G401 (cell line): Measurements from ENCODE around the gene KCNAB1. TPM values are rescaled to one million over a fixed set of nuclear protein-coding genes. Genes with fewer than 3 reads are reported as not detected.
"Not testable (repeated sequence)": the region's sequence is repeated elsewhere in the genome, so short reads cannot be mapped to it uniquely, and the experiment has no call there.

Experiments used
- DNase-seq: peaks from one replicate; pipeline ENCODE4 v3.0.0-alpha.2; 2015; ENCODE audit warnings: low spot score
- in situ Hi-C: cut with HindIII; loops from 2 replicates; pipeline ENCODE4 v1.10.0; 2016; ENCODE audit warnings: low sequenced_read_pairs, mixed read lengths
- total RNA-seq: library from RNA; depleted of rRNA; stranded (reverse); fragments of >200 nt; shearing (Covaris generic); gene quantifications from 2 replicates; pipeline ENCODE4 v1.2.3, GENCODE V29; 2014; rRNA removed

The KCNAB1 gene
- 12.6 and 17.0 TPM in 2 replicates for total RNA-seq

- in situ Hi-C loops = no loop called here
- DNase-seq = peak; percentile 26
These were observed at the start of gene KCNAB1 for GRCh38 chr3:156120528-156121251. TSS of gene KCNAB1 (plus strand) at chr3:156120578.

DNA sequence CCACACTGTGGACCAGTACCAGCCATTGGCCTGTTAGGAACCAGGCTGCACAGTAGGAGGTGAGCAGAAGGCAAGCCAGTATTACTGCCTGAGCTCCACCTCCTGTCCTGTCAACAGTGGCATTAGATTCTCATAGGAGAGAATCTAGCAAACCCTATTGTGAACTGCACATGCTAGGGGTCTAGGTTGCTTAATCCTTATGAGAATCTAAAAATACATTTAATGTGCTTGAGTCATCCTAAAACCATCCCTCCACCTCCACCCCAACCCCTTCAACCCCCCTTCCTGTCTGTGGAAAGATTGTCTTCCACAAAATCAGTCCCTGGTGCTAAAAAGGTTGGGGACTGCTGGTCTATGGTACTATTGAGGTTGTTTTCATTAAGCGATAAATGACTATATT, 49.3 kb upstream of the KCNAB1 start:
- in situ Hi-C loops = no loop called here
- DNase-seq = no peak

GRCh38 chr3:156072950-156073657, 47.3 kb upstream of the KCNAB1 start:
- in situ Hi-C loops, DNase-seq: not testable (repeated sequence)

GRCh38 chr3:156090126-156090525, 30.3 kb upstream of the KCNAB1 start:
- DNase-seq = no peak
- in situ Hi-C loops = no loop called here

GRCh38 chr3:156093964-156094363, 26.4 kb upstream of the KCNAB1 start:
- DNase-seq = no peak
- in situ Hi-C loops = no loop called here

DNA sequence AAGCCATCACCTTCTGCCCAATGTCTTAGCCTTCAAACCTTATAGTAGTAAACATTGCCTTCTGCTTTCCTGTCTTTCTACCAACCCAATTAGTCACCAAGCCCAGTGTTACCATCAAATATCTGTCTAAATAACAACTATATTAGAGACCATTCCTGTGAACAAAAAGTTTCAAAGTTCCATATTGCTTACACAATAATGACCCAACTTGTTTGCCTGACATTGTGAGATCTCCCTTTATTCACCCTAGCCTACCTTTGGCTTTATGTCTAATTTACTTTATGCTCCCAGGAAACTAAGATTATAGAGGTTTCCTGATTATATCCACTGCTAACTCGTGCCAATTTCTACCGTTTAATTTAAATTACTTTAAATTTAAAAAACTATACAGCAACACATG, 26.0 kb upstream of the KCNAB1 start:
- in situ Hi-C loops = no loop called here
- no peak for DNase-seq

DNA sequence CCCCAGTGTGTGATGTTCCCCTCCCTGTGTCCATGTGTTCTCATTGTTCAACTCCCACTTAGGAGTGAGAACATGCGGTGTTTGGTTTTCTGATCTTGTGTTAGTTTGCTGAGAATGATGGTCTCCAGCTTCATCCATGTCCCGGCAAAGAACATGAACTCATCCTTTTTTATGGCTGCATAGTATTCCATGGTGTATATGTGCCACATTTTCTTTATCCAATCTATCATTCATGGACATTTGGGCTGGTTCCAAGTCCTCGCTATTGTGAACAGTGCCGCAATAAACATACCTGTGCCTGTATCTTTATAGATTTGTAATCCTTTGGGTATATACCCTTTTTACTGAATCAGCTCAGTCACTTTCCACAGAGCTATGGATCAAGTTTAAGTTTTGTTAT, 24.7 kb upstream of the KCNAB1 start:
- DNase-seq, in situ Hi-C loops: not testable (repeated sequence)

DNA sequence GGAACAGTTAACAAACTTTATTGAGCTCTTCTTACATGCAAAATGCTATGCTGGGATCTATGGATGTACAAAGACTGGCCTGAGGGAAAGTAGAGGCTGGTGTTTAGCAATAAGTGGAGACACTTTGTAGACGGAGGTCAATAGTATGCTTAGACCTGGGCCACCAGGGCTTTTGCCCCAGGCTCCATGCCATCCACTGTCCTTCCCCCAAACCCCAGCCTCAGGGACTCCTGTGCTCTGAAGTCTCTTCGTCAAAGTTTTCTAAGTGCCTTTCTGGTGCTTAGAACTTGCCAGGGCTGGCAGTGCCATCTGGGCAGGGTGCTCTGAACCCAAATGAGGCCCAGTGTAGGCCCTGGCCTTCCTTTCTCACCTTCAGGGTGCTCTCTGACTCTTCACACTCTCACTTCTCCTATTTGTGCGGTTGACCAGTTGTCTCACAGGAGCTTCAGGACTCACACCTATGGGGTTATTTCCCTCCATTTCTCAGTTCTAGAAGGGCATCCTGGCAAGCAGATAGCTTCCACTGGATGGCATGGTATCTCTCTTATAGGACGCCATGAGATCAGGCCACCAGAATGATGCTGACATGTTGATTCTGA, 21.8 kb upstream of the KCNAB1 start:
- no peak for DNase-seq
- in situ Hi-C loops = no loop called here

- DNase-seq, in situ Hi-C loops: not testable (repeated sequence)
These were observed 21.0 kb upstream of the KCNAB1 start for GRCh38 chr3:156099348-156099747.

DNA sequence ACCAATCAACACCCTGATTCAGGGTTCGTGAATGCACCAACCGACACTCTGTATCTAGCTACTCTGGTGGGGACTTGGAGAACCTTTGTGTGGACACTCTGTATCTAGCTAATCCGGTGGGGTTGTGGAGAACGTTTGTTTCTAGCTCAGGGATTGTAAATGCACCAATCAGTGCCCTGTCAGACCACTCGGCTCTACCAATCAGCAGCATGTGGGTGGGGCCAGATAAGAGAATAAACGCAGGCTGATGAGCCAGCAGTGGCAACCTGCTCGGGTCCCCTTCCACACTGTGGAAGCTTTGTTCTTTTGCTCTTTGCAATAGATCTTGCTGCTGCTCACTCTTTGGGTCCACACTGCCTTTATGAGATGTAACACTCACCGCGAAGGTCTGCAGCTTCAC, 20.4 kb upstream of the KCNAB1 start:
- in situ Hi-C loops, DNase-seq: not testable (repeated sequence)

DNA sequence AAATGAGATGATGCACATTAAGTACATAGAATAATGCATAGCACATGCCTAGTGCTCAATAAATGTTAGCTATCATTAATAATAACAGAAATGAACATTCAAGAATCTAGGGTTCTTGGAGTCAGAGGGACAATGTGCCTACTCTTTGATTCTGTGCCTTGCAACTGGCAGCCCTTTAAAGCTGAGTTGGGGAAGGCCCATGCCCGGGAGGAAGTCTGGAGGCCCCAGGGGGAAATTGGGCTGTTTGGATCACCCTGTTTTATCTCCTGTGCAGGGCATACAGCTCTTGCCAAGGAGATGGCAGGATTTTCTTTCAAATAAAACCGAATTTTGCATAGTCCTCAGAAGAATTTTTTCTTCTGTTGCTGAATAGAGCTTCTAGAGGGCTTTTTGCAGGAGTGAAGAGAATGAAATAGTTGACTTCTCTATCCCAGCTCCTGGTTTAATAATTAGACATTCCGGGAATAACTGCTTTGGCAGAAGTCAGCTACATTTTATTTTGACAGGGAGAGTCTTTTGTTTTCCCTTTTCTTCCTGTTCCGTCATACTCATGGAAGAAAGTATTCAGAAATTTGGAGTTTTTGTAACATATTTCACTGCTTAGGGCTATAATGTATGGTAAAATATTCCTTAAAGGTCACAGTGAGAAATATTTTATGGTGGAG, 18.0 kb upstream of the KCNAB1 start:
- in situ Hi-C loops = no loop called here
- DNase-seq = no peak

GRCh38 chr3:156106721-156107373, 13.5 kb upstream of the KCNAB1 start:
- in situ Hi-C loops = no loop called here
- DNase-seq = peak; percentile 32

DNA sequence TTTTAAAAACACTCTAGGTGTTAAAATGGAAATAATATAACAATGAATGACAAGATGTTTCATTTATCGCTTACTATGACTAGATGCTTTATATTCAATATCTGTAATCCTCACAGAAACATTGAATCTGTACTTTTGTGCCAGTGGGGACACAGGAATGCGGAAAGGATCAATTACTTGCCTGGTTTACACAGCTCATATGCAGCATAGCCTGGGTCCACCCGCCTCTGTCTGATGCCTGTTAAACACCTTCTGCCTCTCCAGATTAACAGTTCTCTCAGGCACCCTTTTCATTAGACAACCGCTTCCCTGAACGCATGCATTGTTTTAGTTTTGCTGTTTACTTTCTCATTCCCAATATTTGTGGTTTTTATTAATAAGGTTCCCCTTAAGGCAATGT, 12.9 kb upstream of the KCNAB1 start:
- in situ Hi-C loops = no loop called here
- DNase-seq = no peak

DNA sequence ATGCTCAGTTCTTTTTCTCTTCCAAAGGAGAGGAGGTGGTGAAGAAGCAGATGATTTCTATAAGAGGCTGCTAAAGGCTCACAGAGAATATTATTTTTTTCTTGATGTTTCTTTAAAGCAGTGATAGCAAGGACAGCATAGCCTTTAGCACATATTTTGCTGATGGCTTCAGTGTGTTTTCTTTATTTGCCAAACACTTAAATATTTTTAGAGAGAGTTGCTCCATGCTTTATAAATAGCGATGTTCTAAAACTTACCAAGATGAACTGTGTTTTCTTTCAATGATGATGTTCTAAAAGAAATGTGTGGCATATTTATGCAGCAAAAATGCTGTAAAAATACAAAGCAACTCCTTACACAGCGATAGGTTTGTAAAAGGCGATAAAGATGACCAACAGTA, 11.8 kb upstream of the KCNAB1 start:
- peak; percentile 8 for DNase-seq
- in situ Hi-C loops = no loop called here

DNA sequence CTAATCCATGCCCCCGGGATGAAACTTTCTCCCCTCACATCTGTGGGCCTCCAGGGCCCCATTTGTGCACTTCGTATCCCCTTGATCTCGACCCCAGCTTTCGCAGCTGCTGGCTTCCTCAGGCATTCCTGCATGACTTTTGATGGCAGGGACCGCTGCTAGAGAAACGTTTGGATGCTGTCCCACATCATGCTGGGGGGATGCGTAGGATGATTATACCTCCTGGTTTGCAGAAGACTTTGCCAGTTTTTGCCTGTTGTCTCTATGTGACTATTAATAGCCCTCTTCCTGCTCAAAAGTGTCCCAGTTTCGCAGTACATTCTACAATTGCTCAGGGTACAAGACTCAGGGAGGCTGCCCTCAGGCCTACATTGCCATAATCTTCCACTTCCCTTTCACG, 10.4 kb upstream of the KCNAB1 start:
- DNase-seq = peak; percentile 91
- in situ Hi-C loops = no loop called here

DNA sequence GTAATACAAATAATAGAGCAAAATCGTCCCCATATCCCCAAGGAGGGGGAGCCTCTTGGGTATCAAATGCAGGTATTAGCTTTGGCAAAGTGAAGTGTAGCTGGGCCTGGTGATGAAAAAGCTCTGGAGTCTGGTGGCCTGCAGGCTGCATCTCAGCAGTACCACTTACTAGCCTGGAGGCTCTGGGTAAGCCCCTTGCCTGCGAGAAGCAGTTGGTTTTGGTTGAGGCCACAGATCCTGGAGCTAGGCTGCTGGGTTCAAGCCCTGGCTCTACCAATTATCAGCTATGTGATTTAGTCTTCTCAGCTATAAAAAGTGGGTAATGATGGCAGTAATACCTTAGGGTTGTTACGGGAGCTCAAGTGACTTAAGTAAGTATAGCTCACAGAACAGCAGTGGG, 6.1 kb downstream of the KCNAB1 start:
- no peak for DNase-seq
- in situ Hi-C loops = no loop called here

DNA sequence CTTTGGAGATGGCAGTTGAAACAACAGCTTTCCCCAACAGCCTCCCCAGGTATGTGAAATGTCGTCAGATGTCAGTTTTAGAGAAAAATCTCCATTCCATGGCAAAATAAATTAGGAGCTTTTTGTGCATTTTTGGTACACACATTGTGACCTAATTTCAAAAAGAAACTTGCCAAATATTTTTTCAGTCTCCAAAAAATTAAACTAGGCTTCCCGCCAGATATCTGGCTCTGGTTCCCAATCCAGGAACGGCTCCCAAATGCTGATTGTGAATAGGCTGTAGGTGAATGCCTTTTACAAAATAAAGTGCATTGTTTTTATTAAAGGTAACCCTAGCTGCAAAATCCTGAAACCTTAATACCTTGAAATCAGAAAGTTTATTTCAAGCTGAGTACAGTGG, 10.9 kb downstream of the KCNAB1 start:
- DNase-seq = peak; percentile 92
- in situ Hi-C loops = no loop called here

DNA sequence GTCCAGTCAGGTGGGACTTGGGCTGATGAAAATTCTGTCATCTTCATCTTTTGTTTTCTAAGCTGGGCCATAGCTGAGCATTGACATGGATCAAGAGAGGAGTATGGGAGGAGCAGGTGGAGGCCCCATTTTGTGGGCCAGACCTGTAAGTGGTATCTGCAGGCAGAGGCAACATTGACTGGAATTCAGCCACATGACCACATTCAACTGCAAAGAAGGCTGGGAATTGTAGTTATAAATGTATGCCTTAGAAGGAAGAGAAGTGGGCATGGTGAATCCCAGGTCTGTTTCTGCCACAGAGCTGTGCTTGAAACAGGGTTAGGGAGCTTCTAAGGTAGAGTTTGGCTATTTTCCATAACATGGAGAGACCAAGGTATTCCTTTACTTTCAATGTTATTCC, 11.4 kb downstream of the KCNAB1 start:
- peak; percentile 41 for DNase-seq
- in situ Hi-C loops = no loop called here

DNA sequence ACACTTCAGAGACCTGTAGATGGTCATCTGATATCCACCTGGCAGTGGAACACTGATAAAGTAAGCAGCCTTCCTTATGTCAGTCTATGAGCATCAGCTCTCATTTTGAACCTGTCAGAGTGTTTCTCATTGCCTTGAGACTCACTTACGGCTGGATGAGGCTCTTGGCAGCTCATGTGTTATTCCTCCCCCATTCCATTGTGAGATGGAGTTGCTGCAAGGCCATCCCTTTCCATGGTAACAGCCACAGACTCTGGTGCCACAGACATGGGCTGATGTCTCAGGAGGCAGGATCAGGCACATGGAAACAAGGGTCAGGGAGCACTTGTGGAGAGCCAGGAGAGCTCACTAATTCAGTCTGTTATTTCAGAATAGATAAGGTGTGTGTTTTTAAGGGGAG, 11.9 kb downstream of the KCNAB1 start:
- peak; percentile 55 for DNase-seq
- in situ Hi-C loops = no loop called here
